GM12872 (cell line): ENCODE measurements around the gene PEX11B.

Experiments
- CTCF ChIP-seq: IDR thresholded peaks from 3 replicates; pipeline ENCODE4 v1.5.1; 2011; ENCODE audit warnings: low read depth, mild to moderate bottlenecking, low read length, moderate library complexity; ENCODE audit not compliant: insufficient read depth

PEX11B gene

GRCh38 chr1:145947551-145947950 is 29.0 kb upstream of the PEX11B start:
- no peak for TF ChIP-seq CTCF

- TF ChIP-seq CTCF, result no peak
Measured at GRCh38 chr1:145946477-145946986, 28.0 kb upstream of the PEX11B start.

- TF ChIP-seq CTCF, result no peak
Measured at GRCh38 chr1:145944532-145944931, 26.0 kb upstream of the PEX11B start.

GRCh38 chr1:145942871-145943270 is 24.4 kb upstream of the PEX11B start:
- no peak for TF ChIP-seq CTCF

GRCh38 chr1:145942405-145942804 is 23.9 kb upstream of the PEX11B start:
- no peak for TF ChIP-seq CTCF

GRCh38 chr1:145937436-145937835 is 18.9 kb upstream of the PEX11B start:
- no peak for TF ChIP-seq CTCF

GRCh38 chr1:145936247-145936646 is 17.7 kb upstream of the PEX11B start:
- TF ChIP-seq CTCF, result no peak
